ENCODE results near the gene CKMT2.

The CKMT2 gene

GRCh38 chr5:81233080-81233634, at the start of gene CKMT2:
Gene CKMT2, plus strand, starts transcription at chr5:81233322. Its CDS starts 17,811 bp downstream, at chr5:81251133.
- peaks cover 8% of the 10 kb centered on the region; the same call in 1 of the 2 replicates for H3K4me1 ChIP-seq (ENCODE audit: insufficient read depth, low read length)
- H3K36me3 ChIP-seq (ENCODE audit: insufficient read depth, low read length) = no peaks in the 10 kb centered on the region
- H3K9me3 ChIP-seq (ENCODE audit: control insufficient read depth, insufficient read depth, low read length) = no peaks in the 10 kb centered on the region
- peak within 1 kb of the TSS; percentile 54 for H3K9ac ChIP-seq (ENCODE audit: low read depth, low read length)

- H3K9me3 ChIP-seq (ENCODE audit: control insufficient read depth, insufficient read depth, low read length) = no peaks in the 10 kb centered on the region
- peaks cover 4% of the 10 kb centered on the region for H3K4me1 ChIP-seq (ENCODE audit: insufficient read depth, low read length)
- no peaks in the 10 kb centered on the region for H3K36me3 ChIP-seq (ENCODE audit: insufficient read depth, low read length)
- H3K9ac ChIP-seq (ENCODE audit: low read depth, low read length) = no peak overlapping the region
Measured at GRCh38 chr5:81183811-81184748, 49.0 kb upstream of the CKMT2 start.

DNA sequence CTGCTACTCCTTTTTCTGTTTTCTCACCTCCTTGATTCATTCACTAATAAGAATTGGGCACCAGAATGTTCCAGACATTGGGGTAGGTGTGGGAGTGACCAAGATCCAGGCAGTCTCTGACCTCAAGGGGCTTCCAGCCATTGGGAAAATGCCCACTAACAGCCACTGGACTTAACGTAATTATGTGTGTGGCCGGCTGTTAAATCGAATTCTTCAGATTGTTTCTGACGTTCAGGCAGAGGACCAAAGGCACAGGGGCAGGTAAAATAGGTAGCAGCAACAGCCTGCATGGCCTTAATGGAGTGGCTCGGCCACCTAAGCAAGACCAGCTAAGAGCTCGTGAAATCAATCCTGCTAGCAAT, 48.4 kb upstream of the CKMT2 start:
- H3K4me1 ChIP-seq (ENCODE audit: insufficient read depth, low read length) = peaks cover 4% of the 10 kb centered on the region
- H3K9ac ChIP-seq (ENCODE audit: low read depth, low read length) = no peak overlapping the region
- H3K36me3 ChIP-seq (ENCODE audit: insufficient read depth, low read length) = no peaks in the 10 kb centered on the region
- H3K9me3 ChIP-seq (ENCODE audit: control insufficient read depth, insufficient read depth, low read length) = no peaks in the 10 kb centered on the region

DNA sequence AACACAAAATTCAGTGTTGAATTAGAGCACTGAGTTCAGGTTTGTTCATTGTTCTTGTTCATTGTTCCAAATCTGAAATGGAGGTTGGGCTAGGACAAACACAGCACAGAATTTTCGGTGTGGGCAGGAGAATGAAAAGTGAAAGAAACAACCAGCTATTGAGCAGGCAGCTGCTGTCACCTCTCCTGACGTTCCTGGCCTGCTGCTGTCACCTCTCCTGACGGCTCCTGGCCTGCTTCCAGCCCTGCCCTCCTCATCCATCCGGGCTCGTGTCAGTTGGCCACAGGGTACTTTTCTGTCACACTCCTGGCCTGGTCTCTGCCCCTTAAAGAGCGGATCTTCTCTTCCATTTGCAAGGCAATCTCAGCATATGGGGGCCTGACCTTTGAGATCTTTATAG, 45.2 kb upstream of the CKMT2 start:
- Histone ChIP-seq H3K9me3 (ENCODE audit: control insufficient read depth, insufficient read depth, low read length) (no peaks in the 10 kb centered on the region), H3K4me1 (ENCODE audit: insufficient read depth, low read length) (no peaks in the 10 kb centered on the region; the same call in 1 of the 2 replicates), H3K36me3 (ENCODE audit: insufficient read depth, low read length) (no peaks in the 10 kb centered on the region), H3K9ac (ENCODE audit: low read depth, low read length) (no peak overlapping the region)

DNA sequence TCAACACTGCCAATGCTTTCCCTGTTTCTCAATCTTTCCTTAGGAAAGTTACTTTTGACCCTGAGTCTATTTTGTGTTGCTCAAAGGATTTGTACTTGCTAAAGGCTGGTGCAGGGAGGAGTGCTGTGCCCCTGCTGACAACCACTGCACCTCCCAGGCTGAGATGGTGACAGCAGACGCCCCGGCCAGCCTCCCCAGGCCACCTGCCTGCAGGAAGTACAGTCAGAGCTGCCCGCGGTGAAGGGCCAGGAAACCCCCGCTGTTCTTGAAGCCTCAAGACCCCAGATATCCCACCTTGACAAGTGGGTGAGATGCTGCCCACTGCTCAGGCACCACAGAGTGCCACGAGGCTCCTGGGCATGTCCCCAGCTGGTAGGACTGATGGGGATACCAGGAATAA, 44.2 kb upstream of the CKMT2 start:
- Histone ChIP-seq H3K9me3 (ENCODE audit: control insufficient read depth, insufficient read depth, low read length) (no peaks in the 10 kb centered on the region), H3K4me1 (ENCODE audit: insufficient read depth, low read length) (no peaks in the 10 kb centered on the region; the same call in 1 of the 2 replicates), H3K36me3 (ENCODE audit: insufficient read depth, low read length) (no peaks in the 10 kb centered on the region), H3K9ac (ENCODE audit: low read depth, low read length) (no peak overlapping the region)

DNA sequence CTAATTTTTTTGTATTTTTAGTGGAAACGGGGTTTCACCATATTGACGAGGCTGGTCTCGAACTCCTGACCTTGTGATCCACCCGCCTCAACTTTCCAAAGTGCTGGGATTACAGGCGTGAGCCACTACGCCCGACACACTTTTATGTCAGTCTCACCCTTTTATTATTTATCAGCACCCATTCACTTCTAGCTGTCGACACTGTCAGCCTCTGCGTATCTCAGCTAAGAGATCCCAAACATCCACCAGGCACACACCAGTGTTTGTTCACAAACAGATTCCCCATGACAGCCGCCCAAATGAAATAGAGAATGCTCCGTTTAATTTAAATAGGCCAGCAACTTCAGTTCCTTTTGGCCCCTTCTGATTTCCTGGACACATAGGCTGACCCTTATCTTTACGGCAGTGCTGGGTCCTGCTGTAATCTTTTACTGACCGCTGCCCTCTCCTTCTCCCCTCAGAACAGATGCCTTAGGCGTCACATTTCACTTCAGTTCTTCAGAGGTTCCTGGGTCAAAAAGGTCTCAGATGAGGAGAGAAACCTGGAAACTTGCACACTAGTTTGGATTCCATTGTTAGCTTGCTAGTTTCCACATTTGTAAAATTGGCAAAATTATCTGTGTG, 43.1 kb upstream of the CKMT2 start:
- no peaks in the 10 kb centered on the region for H3K36me3 ChIP-seq (ENCODE audit: insufficient read depth, low read length)
- no peaks in the 10 kb centered on the region for H3K9me3 ChIP-seq (ENCODE audit: control insufficient read depth, insufficient read depth, low read length)
- H3K4me1 ChIP-seq (ENCODE audit: insufficient read depth, low read length) = peaks cover 5% of the 10 kb centered on the region; the same call in 1 of the 2 replicates
- H3K9ac ChIP-seq (ENCODE audit: low read depth, low read length) = no peak overlapping the region

DNA sequence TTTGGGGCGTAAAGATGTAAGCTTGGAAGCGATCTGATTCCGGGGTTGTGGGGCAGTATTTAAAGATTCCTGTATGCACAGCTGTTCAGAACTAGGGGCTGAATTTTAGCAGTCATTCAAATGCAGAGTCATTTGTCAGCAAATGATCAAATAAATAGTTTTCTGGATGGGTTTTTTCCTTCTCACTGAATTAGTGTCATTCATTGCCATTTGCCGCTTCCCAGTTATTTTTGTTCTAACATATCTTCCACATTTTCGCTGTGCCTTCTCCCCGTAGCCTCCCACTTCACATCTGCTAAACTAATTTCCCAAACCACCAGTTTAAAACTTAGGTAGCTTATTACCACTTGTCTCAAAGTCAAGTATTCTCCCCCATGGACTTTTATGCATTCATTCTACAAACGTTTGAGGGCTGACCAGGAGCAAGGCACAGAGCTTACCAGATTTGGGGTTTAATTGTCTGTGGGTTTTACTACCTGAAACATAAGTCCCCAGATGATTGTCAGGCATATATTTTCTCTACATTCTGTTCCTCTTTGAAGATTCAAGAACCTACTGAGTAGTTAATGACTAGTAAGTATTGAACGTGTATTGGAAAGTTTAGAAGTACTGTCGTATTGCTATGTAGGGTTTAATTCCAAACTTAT, 41.3 kb upstream of the CKMT2 start:
- Histone ChIP-seq H3K9ac (ENCODE audit: low read depth, low read length) (no peak overlapping the region), H3K4me1 (ENCODE audit: insufficient read depth, low read length) (peaks cover 5% of the 10 kb centered on the region; the same call in 1 of the 2 replicates), H3K36me3 (ENCODE audit: insufficient read depth, low read length) (no peaks in the 10 kb centered on the region), H3K9me3 (ENCODE audit: control insufficient read depth, insufficient read depth, low read length) (no peaks in the 10 kb centered on the region)

- Histone ChIP-seq H3K4me1 (ENCODE audit: insufficient read depth, low read length) (peaks cover 5% of the 10 kb centered on the region; the same call in 1 of the 2 replicates), H3K9me3 (ENCODE audit: control insufficient read depth, insufficient read depth, low read length) (no peaks in the 10 kb centered on the region), H3K36me3 (ENCODE audit: insufficient read depth, low read length) (no peaks in the 10 kb centered on the region), H3K9ac (ENCODE audit: low read depth, low read length) (no peak overlapping the region)
Measured at GRCh38 chr5:81192373-81192750, 40.8 kb upstream of the CKMT2 start.

DNA sequence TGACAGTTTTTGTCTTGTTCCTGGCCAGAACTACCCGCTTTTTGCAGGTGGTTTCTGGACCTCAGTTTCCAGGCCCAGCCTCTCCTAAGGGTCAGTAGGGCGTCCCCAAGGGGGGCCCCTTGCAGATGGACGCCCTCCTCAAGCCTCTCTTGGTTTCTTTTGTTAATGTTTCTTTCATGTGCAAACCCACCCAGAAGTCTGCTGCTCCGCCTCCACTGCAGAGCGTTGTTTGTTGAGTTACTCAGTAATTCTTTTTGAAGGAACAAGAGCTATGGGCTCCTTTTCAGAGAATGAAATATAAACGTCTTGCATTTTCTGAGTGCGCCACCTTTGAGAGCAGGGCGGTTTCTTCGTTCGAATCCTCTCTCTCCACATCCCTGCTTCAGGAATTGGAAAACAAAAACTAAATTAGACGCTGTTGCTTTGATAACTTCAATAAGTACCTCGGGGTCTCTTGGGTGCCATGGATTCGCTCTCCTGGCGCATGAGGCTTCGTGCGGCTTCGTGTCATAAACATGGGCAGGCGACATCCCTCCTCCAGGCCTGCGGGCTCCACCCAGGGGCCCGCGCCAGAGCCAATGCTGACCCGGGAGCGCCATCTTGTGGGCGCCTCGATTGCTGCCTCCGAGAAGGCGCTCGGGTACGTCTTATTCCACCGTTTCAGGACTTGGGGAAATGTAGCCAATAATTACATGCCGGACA, 38.3 kb upstream of the CKMT2 start:
- no peaks in the 10 kb centered on the region for H3K36me3 ChIP-seq (ENCODE audit: insufficient read depth, low read length)
- H3K4me1 ChIP-seq (ENCODE audit: insufficient read depth, low read length) = peaks cover 5% of the 10 kb centered on the region; the same call in 1 of the 2 replicates
- H3K9me3 ChIP-seq (ENCODE audit: control insufficient read depth, insufficient read depth, low read length) = no peaks in the 10 kb centered on the region
- no peak overlapping the region; the same call in 1 of the 2 replicates for H3K9ac ChIP-seq (ENCODE audit: low read depth, low read length)

DNA sequence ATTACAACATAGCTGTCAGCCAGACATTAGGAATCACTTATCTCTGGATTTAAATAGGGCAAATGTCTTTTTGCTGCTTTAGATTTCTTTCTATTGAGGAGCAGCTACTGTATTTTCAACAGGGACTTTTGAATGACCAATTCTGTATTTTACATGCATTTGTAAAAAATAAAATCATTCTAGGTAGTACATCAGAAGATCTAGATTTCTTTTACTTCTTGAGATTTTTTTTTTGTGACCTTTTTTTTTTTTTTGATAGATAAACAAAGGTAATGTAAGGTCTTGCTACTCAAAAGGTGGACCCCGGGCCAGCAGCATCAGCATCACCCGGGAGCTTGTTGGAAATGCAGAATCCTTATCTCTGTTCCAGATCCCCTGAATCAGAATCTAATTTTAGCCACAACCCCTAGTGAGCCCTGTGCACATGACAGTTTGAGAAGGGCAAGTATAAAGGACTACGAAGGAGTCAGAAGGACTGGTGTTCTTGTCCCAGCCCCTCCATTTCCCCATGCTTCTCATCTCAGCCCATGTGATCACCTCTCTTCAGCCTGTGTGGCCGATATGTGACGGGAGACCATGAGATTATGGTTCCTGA, 37.7 kb upstream of the CKMT2 start:
- Histone ChIP-seq H3K4me1 (ENCODE audit: insufficient read depth, low read length) (peaks cover 5% of the 10 kb centered on the region; the same call in 1 of the 2 replicates), H3K9me3 (ENCODE audit: control insufficient read depth, insufficient read depth, low read length) (no peaks in the 10 kb centered on the region), H3K9ac (ENCODE audit: low read depth, low read length) (no peak overlapping the region), H3K36me3 (ENCODE audit: insufficient read depth, low read length) (no peaks in the 10 kb centered on the region)

DNA sequence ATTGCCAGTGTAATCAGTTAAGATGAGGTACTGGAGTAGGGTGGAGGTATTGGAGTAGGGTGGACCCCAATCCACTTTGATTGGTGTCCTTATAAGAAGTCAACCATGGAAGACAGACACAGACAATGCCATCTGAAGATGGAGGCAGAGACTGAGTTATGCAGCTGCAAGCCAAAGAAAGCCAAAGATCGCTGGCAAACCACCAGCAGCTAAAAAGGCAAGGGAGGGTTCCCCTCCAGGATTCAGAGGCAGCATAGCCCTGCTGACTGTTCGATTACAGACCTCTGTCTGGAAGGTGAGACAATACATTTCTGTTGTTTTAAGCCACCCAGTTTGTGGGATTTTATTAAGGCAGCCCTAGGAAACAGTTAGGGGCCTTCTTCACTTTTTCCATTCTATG, 30.5 kb upstream of the CKMT2 start:
- H3K4me1 ChIP-seq (ENCODE audit: insufficient read depth, low read length) = no peaks in the 10 kb centered on the region
- H3K36me3 ChIP-seq (ENCODE audit: insufficient read depth, low read length) = peaks cover 7% of the 10 kb centered on the region
- no peaks in the 10 kb centered on the region for H3K9me3 ChIP-seq (ENCODE audit: control insufficient read depth, insufficient read depth, low read length)
- no peak overlapping the region for H3K9ac ChIP-seq (ENCODE audit: low read depth, low read length)

GRCh38 chr5:81203729-81204128, 29.4 kb upstream of the CKMT2 start:
- Histone ChIP-seq H3K9me3 (ENCODE audit: control insufficient read depth, insufficient read depth, low read length) (no peaks in the 10 kb centered on the region), H3K36me3 (ENCODE audit: insufficient read depth, low read length) (peaks cover 7% of the 10 kb centered on the region)

GRCh38 chr5:81204205-81204604, 28.9 kb upstream of the CKMT2 start:
- Histone ChIP-seq H3K9ac (ENCODE audit: low read depth, low read length) (no peak overlapping the region), H3K36me3 (ENCODE audit: insufficient read depth, low read length) (peaks cover 7% of the 10 kb centered on the region), H3K9me3 (ENCODE audit: control insufficient read depth, insufficient read depth, low read length) (no peaks in the 10 kb centered on the region), H3K4me1 (ENCODE audit: insufficient read depth, low read length) (no peaks in the 10 kb centered on the region)

More at GRCh38 chr5:81203729-81204128, 29.4 kb upstream of the CKMT2 start:
- H3K9ac ChIP-seq (ENCODE audit: low read depth, low read length) = no peak overlapping the region
- no peaks in the 10 kb centered on the region for H3K4me1 ChIP-seq (ENCODE audit: insufficient read depth, low read length)

Data from ES-I3 (cell line).